GM18505 (cell line): ENCODE measurements around the gene NDNF.

Experiments used
- ATAC-seq: cut with Tn5 transposase; IDR thresholded peaks from one replicate; pipeline ENCODE4 v1.9.1; 2021; ENCODE audit not compliant: unreplicated experiment
- POLR2A ChIP-seq: IDR thresholded peaks from 4 replicates; pipeline ENCODE4 v1.6.1; 2011; ENCODE audit warnings: borderline replicate concordance; ENCODE audit not compliant: insufficient read depth, insufficient read length; ENCODE audit errors: extremely low read depth

NDNF gene

DNA sequence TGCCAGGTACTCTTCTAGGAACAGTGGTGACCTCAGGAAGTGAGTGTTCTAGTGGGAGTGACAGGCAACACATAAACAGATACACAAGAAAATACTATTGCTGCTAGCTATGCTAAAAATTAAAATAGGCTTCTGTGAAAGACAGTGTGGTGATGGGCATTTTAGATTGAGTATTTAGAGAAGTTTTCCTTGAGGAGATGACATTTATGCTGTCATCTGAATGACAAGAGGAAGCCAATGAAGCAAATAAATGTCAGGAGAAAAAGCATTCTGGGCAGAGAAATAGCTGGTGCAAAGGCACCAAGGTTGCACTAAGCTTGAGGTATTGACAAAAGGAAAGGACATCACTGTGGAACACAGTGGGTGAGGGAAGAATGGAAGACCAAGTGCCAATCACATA, 18.0 kb downstream of the NDNF start:
- TF ChIP-seq POLR2A, result no peak
- no peak for ATAC-seq

DNA sequence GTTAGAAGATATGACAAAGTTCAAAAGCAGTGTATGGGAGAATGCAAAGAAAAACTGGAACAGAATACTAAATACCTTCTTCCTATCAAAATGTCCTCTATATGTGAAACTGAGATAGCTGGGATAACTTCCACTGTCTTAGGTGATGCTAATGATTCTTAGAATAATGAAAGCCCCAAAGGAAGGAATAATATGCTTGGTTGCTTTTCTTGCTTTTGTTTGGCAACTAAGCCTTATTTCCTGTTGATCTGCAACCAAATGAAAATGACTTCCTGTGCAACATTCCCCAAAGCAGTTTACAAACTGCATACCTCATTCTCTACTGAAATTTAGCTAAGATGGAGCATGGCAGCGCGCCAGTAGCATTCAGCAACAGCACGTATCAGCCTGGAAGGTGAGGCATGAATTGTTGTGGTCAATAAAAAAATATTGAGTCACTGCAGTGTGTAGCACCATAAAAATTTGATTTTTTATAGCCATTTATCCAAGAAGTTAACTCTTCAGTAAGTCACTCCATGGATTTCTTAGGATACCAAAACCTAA, 18.7 kb downstream of the NDNF start:
- no peak for ATAC-seq
- TF ChIP-seq POLR2A, result no peak

DNA sequence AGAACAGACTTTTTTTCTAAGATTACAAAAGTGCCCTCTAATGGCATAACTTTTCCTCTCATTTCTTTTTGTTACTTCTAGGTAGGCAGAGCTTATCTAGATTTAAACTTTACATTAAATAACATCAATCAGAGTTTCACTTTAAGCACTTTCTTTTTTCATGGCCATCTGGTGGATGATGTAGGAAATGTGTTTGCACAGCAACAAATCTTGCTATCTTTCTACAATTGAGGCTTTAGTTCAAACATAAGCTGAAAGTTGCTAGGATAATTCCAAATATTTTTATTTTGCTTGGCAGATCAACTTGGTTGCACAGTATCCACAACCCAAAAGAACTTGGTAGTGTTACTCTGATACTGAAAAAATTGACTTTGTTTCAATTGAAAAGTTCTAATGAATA, 22.0 kb downstream of the NDNF start:
- ATAC-seq, result no peak
- no peak for TF ChIP-seq POLR2A

DNA sequence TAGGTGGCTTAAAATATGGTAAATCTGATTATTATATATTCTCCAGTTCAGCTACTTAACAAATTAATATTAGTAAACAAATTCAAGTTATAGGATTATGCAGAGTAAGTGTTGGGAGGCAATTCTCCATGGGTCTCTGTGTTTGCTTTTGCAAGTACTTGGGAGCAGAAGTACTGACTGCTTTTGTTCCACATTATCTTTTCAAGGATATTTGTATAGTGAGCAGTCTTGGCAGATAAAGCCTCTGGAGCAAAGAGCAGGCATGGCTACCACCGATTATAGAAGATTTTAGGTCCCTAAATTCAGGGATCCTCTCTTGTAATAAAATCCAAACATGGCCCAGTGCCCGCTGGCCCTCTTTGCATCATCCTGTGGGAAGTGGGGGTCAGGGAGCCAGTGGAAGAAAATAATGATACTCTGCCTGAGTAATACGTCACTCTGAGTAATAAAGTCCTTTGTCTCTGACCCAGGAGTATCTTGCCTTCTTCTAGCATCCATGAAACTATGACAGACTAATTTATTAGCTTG, 23.2 kb downstream of the NDNF start:
- ATAC-seq, result no peak
- no peak for TF ChIP-seq POLR2A

DNA sequence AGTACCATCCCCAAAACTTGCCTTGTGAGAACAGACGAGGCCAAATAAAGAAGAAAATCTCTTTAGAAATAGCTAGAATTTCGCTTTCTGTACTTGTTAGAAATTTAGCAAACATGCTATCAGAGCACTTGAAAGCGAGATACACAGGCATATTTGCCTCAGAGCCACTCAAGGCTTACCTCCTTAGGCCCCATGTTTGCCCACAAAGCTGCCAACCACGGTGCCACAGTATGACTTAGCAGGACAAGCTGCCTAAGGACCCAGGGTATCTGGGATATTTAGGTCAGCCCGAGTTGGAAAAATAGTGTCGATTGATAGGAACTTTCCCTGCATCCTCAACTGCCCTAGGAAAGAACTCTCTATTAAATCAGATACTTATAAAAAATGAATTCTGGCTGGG, 24.2 kb downstream of the NDNF start:
- ATAC-seq, result no peak

DNA sequence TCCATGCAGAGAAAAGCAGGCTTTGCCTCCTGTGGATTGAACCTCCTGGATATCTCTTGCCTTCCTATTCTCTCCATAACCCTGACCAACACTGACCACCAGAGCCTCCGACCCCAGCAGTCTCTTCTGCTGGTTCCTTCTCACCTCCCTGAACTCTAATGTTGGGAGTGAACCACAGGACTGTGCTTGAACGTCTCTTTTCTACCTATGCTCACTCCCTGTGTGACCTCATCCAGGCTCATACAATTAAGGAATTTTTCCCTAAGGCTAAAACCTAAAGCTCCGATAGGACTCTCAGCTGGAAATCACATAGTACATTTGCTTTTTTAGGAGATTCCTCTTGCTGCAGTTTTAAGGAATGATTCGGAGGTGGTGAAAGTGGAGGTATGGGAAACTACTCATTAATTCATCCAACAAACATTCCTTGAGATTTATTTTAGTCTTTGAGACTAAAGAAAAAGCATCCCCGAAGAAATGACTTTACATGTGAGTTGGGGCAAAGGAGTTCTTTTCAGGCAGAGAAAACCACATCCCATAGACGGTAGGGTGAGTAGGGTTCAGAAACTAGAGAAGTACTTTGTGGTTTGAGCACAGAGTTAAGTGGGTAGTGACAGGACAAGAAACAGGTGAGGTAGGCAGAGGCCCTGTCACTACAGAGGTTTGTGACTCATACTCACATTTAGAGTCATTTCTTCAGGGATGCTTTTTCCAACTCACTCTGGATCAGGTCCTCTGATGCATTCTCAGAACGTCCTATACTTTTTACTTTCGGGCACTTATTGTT, 30.8 kb downstream of the NDNF start:
- no peak for TF ChIP-seq POLR2A
- peak; percentile 100 for ATAC-seq

More for the DNA sequence above, 24.2 kb downstream of the NDNF start:
- TF ChIP-seq POLR2A, result no peak

DNA sequence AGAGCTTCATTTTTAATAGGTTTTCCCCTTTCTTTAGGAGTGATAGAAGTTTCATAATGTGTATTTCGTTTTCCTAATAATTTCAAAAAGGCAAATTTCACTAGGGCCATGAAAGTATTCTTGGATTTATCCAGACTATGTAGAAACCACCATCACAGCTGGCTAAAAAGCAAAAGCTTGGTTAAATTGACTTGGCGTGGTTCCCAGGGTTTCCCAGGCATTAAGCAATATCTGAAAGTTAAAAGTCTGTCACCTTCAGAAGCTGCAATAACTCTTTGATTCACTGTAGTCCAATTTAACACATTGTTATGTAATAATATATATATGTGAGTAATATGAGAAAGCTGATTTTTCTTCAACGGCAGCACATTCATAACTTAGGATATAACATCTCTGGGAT, 38.3 kb downstream of the NDNF start:
- no peak for ATAC-seq
- TF ChIP-seq POLR2A, result no peak

GRCh38 chr4:121030711-121031110, 41.6 kb downstream of the NDNF start:
- ATAC-seq, result no peak

DNA sequence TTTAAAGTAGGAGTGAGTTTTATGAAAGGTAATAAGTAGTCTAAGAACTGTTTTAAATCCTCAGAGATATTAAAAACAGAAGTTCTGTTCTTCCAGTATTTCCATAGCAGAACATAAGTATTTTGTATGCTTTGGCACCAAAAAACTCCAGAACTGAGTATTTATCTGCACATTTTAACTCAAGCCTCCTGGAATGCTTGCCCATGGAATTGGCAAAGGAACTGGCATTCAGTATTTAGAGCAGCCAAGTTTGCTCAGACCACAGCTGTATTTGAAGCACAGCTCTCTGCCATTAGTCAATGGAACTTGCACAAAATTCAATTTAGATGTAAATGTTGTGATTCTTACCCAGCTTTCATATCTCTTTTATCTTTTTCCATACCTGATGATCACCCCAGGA, 42.2 kb downstream of the NDNF start:
- ATAC-seq, result no peak
- TF ChIP-seq POLR2A, result no peak

More at GRCh38 chr4:121030711-121031110, 41.6 kb downstream of the NDNF start:
- TF ChIP-seq POLR2A, result no peak

DNA sequence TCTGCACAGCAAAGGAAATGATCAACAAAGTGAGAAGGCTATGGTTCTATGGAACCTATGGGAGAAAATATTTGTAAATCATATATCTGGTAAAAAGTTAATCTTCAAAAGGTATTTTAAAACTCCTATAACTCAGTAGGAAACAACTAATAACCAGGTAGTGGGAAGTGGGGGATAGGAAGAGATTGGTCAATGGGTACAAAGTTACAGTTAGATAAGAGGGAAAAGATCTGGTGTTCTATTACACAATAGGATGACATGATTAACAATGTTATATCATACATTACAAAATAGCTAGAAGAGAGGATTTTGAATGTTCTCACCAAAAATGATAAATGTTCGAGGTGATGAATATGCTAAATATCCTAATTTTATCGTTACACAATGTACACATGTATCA, 46.3 kb downstream of the NDNF start:
- no peak for TF ChIP-seq POLR2A
- no peak for ATAC-seq

GRCh38 chr4:121025540-121025939, 46.8 kb downstream of the NDNF start:
- ATAC-seq, result no peak
- TF ChIP-seq POLR2A, result no peak

DNA sequence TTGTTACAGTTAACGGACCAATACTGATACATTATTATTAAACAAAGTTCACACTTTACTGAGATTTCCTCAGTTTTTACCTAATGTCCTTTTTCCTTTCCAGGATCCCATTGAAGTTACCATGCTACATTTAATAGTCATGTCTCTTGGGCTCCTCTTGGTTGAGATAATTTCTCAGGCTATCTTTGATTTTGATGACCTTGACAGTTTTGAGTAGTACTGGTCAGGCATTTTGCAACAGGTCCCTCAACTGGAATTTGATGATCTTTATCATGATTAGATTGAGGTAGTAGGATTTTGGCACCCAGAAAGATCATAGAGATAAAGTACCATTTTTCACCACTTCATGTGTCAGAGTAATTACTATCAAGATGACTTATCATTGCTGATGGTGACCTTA, 53.8 kb downstream of the NDNF start:
- no peak for ATAC-seq

DNA sequence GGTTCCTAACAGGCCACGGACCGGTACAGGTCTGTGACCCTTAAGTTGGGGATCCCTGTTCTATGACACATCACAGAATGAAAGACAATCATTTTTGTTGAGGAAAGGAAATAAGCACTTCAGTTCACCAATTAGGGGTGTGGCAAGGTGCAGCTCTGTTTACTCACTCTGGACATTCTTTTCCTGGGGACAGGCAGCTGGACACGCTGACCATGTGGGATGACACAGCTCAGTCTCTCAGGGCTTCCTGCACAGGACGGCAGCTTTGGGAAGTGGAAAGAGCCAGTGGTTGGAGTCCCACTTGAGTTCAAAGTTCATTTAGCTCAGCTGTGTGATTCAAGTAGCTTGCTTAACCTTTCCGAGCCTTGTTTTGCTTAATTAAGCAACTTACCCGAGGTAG, 55.7 kb downstream of the NDNF start:
- ATAC-seq, result no peak
- TF ChIP-seq POLR2A, result no peak

More for the DNA sequence above, 53.8 kb downstream of the NDNF start:
- TF ChIP-seq POLR2A, result no peak

DNA sequence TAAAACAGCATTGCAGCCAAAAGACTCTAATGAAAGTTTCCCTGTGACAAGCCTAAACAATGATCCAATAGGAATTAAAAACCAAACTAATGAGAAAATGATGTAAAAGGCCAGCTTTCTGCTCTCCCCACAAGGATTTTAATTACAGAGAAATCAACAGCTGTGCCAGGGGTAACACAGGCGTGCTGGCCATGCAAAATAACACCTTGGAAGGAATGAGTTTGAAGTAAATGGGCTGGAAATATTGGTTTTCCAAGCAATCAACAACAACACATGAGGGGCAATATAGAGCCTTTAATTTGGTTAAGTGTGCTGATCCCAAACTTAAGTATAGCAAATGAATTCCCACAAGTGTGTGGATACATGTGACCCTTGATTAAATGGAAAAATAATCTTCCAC, 56.9 kb downstream of the NDNF start:
- no peak for TF ChIP-seq POLR2A
- no peak for ATAC-seq
